Kidney epithelial cell (primary cell): ENCODE measurements around the gene CCDC138. TPM values are rescaled to one million over a fixed set of nuclear protein-coding genes. Genes with fewer than 3 reads are reported as not detected.

ENCODE experiments used
- DNase-seq: peaks from one replicate; pipeline ENCODE4 v3.0.0-alpha.2; 2010; ENCODE audit warnings: low read depth
- H3K27me3 ChIP-seq: 2 replicates; pipeline ENCODE4 v1.6.0; 2011; ENCODE audit warnings: low read length; ENCODE audit not compliant: control insufficient read depth, insufficient read depth
- H3K36me3 ChIP-seq: 2 replicates; pipeline ENCODE4 v1.5.1; 2011; ENCODE audit warnings: low read length; ENCODE audit not compliant: control insufficient read depth, insufficient read depth
- H3K4me3 ChIP-seq: 2 replicates; pipeline ENCODE4 v1.5.1; 2011; ENCODE audit warnings: low read depth, mild to moderate bottlenecking, control low read depth, low read length
- total RNA-seq: library from RNA; depleted of rRNA; stranded (reverse); fragments of >200 nt; gene quantifications from 2 replicates; pipeline ENCODE4 v1.2.3, GENCODE V29; 2015
- TF ChIP-seq, protein P1 (sequence below): IDR thresholded peaks from 2 replicates; pipeline ENCODE4 v1.5.1; 2011; ENCODE audit warnings: mild to moderate bottlenecking, moderate library complexity, low read length, control low read depth, inconsistent platforms; ENCODE audit not compliant: insufficient read depth, poor library complexity, severe bottlenecking

CCDC138 gene
- total RNA-seq, 1 donor from 2014 or later: 3.7 TPM

- TF ChIP-seq, protein P1, sequence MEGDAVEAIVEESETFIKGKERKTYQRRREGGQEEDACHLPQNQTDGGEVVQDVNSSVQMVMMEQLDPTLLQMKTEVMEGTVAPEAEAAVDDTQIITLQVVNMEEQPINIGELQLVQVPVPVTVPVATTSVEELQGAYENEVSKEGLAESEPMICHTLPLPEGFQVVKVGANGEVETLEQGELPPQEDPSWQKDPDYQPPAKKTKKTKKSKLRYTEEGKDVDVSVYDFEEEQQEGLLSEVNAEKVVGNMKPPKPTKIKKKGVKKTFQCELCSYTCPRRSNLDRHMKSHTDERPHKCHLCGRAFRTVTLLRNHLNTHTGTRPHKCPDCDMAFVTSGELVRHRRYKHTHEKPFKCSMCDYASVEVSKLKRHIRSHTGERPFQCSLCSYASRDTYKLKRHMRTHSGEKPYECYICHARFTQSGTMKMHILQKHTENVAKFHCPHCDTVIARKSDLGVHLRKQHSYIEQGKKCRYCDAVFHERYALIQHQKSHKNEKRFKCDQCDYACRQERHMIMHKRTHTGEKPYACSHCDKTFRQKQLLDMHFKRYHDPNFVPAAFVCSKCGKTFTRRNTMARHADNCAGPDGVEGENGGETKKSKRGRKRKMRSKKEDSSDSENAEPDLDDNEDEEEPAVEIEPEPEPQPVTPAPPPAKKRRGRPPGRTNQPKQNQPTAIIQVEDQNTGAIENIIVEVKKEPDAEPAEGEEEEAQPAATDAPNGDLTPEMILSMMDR: no peak
- Histone ChIP-seq H3K27me3 (no peaks in the 10 kb centered on the region), H3K36me3 (no peaks in the 10 kb centered on the region), H3K4me3 (no peak overlapping the region)
- DNase-seq: no peak
Measured at GRCh38 chr2:108806371-108807113, 20.0 kb downstream of the CCDC138 start.

DNA sequence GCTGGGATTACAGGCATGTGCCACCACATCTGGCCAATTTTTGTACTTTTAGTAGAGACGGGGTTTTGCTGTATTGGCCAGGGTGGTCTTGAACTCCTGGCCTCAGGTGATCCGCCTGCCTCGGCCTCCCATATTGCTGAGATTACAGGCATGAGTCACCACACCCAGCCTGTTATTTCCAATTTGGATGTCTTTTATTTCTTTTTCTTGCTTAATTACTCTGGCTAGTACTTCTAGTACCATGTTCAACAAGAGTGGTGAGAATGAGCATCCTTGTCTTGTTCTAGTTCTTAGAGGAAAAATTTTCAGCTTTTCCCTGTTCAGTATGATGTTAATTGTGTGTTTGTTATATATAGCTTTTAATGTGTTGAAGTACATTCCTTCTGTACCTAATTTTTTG is 23.4 kb downstream of the CCDC138 start:
- no peak for DNase-seq

DNA sequence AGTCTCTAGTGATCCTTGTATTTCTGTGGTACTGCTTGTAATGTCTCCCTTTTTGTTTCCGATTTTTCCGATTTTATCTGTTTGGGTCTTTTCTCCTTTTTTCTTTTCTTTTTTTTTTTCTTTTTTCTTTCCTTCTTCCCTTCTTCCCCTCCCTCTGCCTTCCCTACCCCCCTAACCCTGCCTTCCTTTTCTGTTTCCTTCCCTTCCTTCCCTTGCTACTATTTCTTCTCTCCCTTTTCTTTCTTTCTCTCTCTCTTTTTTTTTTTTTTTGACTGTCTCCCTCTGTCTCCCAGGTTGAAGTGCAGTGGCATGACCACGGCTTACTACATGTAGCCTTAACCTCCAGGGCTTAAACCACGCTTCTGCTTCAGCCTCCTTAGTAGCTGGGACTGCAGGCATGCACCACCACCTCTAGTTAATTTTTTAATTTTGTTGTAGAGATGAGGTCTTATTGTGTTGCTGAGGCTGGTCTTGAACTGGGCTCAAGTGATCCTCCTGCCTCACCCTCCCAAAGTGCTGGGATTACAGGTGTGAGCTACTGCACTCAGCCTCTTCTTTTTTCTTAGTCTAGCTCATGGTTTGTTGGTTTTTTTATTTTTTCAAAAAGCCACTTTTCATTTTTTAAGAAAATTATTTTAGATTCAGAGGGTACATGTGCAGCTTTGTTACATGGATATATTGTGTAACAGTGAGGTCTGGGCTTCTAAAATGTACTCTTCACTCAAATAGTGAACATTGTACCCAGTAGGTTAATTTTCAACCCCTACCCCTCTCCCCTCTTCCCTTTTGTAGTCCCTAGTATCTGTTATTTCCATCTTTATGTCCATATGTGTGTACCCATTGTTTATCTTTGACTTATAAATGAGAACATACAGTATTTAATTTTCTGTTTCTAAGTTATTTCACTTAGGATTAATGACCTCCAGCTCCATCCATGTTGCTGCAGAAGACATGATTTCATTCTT is 24.7 kb downstream of the CCDC138 start:
- no peak for DNase-seq
- TF ChIP-seq, protein P1: no peak
- H3K4me3 ChIP-seq: no peak overlapping the region
- no peaks in the 10 kb centered on the region for H3K27me3 ChIP-seq
- no peaks in the 10 kb centered on the region for H3K36me3 ChIP-seq

More for the DNA sequence above, 23.4 kb downstream of the CCDC138 start:
- no peaks in the 10 kb centered on the region for H3K36me3 ChIP-seq
- H3K27me3 ChIP-seq: no peaks in the 10 kb centered on the region
- H3K4me3 ChIP-seq: no peak overlapping the region
- TF ChIP-seq, protein P1: no peak

DNA sequence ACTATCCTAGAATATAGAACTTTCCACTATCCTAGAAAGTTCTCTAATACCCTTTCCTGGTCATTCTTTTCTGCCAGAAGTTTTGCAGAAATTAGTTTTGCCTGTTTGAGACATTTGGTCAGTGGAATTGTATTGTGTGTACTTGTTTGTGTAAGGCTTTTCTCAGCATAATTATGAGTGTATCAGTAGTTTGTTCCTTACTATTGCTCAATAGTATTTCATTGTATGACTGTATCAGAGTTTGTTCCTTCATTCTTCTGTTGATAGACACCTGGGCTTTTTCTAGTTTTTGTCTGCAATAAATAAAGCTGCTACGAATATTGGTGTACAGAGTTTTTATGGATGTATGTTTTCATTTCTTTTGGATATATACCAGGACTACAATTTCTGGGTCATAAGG is 27.2 kb downstream of the CCDC138 start:
- no peak for DNase-seq
- TF ChIP-seq, protein P1: no peak
- no peaks in the 10 kb centered on the region for H3K36me3 ChIP-seq

DNA sequence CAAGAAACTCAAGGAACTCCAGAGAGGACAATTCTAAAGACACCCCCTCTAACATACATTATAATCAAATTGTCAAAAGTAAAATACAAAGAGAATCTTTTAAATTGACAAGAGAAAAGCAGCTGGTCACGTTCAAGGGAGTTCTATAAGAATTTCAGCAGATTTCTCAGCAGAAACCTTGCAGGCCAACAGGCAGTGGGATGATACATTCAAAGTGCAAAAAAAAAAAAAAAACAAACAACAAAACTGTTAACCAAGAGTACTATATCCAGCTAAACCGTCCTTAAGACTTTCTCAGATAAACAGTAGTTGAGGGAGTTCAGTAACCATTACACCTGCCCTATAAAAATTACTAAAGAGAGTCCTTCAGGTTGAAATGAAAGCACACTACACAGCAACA is 33.9 kb downstream of the CCDC138 start:
- no peaks in the 10 kb centered on the region for H3K27me3 ChIP-seq
- H3K36me3 ChIP-seq: no peaks in the 10 kb centered on the region
- H3K4me3 ChIP-seq: no peak overlapping the region
- TF ChIP-seq, protein P1: no peak
- DNase-seq: no peak

More for the DNA sequence above, 27.2 kb downstream of the CCDC138 start:
- no peak overlapping the region for H3K4me3 ChIP-seq
- no peaks in the 10 kb centered on the region for H3K27me3 ChIP-seq
